ENCODE data around the gene COL4A3. TPM values are rescaled to one million over a fixed set of nuclear protein-coding genes. Genes with fewer than 3 reads are reported as not detected.

The COL4A3 gene
- total RNA-seq, 6 donors from 2014 or later: 32.9 to 129 (median 60.6) TPM

DNA sequence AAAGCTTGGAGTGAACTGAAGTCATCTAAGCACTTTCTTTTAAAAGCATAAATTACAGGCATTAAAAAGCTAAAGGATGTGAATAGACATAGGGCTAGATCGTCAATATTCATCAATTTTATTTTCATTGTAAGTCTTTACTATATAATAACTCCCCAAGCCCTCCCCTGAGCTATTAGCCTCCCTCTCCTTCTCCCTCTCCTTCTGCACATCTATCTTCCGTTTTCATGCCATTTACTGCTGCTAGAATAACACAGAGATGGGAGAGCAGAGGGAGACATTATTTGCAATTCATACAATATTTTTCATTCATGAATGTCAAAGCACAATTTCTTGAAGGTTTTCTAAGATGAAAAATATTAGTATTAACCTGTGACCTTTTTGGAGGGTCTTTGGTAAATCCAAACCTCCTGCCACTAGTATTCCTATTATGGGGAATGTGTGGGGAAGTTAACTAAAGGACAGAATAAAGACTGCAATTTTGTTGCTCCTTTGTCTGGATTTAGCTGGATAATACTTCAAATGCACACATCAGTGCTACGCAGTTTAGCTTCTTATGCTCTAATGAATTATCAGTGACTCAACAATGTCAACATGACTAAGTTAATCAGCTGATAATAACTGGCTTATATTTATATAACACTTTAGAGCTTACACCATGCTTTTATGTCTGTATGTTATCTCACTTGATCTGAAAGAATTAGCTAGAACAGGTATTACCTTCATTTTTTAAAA is 132.4 kb downstream of the COL4A3 start:
- H3K36me3 ChIP-seq: peaks cover 0 to 6% (median 0%) of the 10 kb centered on the region in 4 donors
- H3K4me1 ChIP-seq: no peaks in the 10 kb centered on the region
- H3K4me3 ChIP-seq: no peak overlapping the region
- DNase-seq: no peak
- ATAC-seq (ENCODE audit: low FRiP score in 2 of 2): no peak
- no peaks in the 10 kb centered on the region for H3K9me3 ChIP-seq
- TF ChIP-seq POLR2A (IDR thresholded peaks at IDR 0.05): no peak
- TF ChIP-seq, protein P1, sequence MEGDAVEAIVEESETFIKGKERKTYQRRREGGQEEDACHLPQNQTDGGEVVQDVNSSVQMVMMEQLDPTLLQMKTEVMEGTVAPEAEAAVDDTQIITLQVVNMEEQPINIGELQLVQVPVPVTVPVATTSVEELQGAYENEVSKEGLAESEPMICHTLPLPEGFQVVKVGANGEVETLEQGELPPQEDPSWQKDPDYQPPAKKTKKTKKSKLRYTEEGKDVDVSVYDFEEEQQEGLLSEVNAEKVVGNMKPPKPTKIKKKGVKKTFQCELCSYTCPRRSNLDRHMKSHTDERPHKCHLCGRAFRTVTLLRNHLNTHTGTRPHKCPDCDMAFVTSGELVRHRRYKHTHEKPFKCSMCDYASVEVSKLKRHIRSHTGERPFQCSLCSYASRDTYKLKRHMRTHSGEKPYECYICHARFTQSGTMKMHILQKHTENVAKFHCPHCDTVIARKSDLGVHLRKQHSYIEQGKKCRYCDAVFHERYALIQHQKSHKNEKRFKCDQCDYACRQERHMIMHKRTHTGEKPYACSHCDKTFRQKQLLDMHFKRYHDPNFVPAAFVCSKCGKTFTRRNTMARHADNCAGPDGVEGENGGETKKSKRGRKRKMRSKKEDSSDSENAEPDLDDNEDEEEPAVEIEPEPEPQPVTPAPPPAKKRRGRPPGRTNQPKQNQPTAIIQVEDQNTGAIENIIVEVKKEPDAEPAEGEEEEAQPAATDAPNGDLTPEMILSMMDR (IDR thresholded peaks at IDR 0.05): no peak
- TF ChIP-seq POLR2AphosphoS5 (IDR thresholded peaks at IDR 0.05): no peak
- TF ChIP-seq EP300 (IDR thresholded peaks at IDR 0.05): no peak
- H3K27me3 ChIP-seq: no peaks in the 10 kb centered on the region
- WGBS, 2 donors: 71 to 77% methylated on average over 3 of the region's 3 CpGs
- no peak overlapping the region for H3K27ac ChIP-seq

DNA sequence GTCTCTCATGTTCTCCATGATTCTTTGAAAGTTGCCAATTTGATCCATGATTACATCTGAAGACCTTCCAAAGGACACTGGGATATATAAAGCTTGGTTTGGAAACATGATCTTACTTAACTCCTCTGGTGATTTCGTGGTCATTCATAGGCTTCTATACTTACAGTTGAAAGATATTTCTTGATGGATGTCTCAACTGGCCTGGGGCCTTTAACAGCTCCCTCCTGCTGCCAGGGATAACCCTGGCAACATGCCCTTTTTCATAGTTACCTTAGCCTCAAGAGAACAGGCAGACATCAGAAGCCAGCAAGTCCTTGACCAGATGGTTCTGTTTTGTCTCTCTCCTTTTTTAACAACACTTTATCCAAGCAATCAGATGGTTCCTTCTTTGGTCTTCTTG is 137.1 kb downstream of the COL4A3 start:
- TF ChIP-seq, protein P1 (IDR thresholded peaks at IDR 0.05): no peak
- TF ChIP-seq EP300 (IDR thresholded peaks at IDR 0.05): no peak
- TF ChIP-seq POLR2A (IDR thresholded peaks at IDR 0.05): no peak
- TF ChIP-seq POLR2AphosphoS5 (IDR thresholded peaks at IDR 0.05): no peak
- Histone ChIP-seq H3K9me3 (no peaks in the 10 kb centered on the region), H3K36me3 (peaks cover 0 to 6% (median 1%) of the 10 kb centered on the region in 4 donors), H3K27ac (no peak overlapping the region), H3K27me3 (no peaks in the 10 kb centered on the region), H3K4me1 (no peaks in the 10 kb centered on the region), H3K4me3 (no peak overlapping the region)
- 77 to 91% methylated on average over 1 of the region's 1 CpG for WGBS, 2 donors
- no peak for ATAC-seq (ENCODE audit: low FRiP score in 2 of 2)
- no peak for DNase-seq

- no peaks in the 10 kb centered on the region for H3K9me3 ChIP-seq
- peaks cover 0 to 3% (median 1%) of the 10 kb centered on the region in 4 donors for H3K36me3 ChIP-seq
- H3K27ac ChIP-seq: no peak overlapping the region
- ATAC-seq (ENCODE audit: low FRiP score in 2 of 2) (no peak), DNase-seq (no peak)
- no peaks in the 10 kb centered on the region for H3K27me3 ChIP-seq
- no peaks in the 10 kb centered on the region for H3K4me1 ChIP-seq
- no peak overlapping the region for H3K4me3 ChIP-seq
- no peak for TF ChIP-seq EP300 (IDR thresholded peaks at IDR 0.05)
- TF ChIP-seq POLR2A (IDR thresholded peaks at IDR 0.05): no peak
- TF ChIP-seq, protein P1 (IDR thresholded peaks at IDR 0.05): no peak
- no peak for TF ChIP-seq POLR2AphosphoS5 (IDR thresholded peaks at IDR 0.05)
- WGBS, 2 donors: 92 to 94% methylated on average over 4 of the region's 4 CpGs
These were observed 144.4 kb downstream of the COL4A3 start for GRCh38 chr2:227308784-227309183.

DNA sequence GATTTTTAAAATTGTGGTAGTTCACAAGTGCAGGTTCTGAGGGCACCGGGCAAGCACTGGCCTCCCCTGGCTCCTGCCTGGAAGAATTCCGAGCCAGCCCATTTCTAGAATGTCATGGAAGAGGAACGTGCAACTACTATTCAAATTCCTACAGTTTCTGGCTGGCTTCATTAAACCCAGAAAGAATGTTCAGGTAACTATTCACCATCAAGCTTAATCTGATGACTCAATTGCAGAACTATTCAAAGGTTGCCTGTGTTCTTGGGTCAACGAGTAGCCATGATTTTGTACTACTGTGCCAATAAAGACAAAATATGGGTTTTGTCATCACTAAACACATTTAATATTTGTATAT is 146.3 kb downstream of the COL4A3 start:
- H3K9me3 ChIP-seq: no peaks in the 10 kb centered on the region
- H3K27me3 ChIP-seq: no peaks in the 10 kb centered on the region
- no peak overlapping the region for H3K4me3 ChIP-seq
- H3K36me3 ChIP-seq: peaks cover 0 to 3% (median 0%) of the 10 kb centered on the region in 4 donors
- no peak for TF ChIP-seq POLR2AphosphoS5 (IDR thresholded peaks at IDR 0.05)
- no peak for TF ChIP-seq POLR2A (IDR thresholded peaks at IDR 0.05)
- TF ChIP-seq, protein P1 (IDR thresholded peaks at IDR 0.05): no peak
- no peak for TF ChIP-seq EP300 (IDR thresholded peaks at IDR 0.05)
- H3K4me1 ChIP-seq: no peaks in the 10 kb centered on the region
- H3K27ac ChIP-seq: no peak overlapping the region
- ATAC-seq (ENCODE audit: low FRiP score in 2 of 2): no peak
- 87% methylated on average over 4 of the region's 4 CpGs for WGBS, 2 donors
- DNase-seq: no peak
